ENCODE results near the gene MAOB.
"Not testable (repeated sequence)": the region's sequence is repeated elsewhere in the genome, so short reads cannot be mapped to it uniquely, and the experiment has no call there.

Gene MAOB

DNA sequence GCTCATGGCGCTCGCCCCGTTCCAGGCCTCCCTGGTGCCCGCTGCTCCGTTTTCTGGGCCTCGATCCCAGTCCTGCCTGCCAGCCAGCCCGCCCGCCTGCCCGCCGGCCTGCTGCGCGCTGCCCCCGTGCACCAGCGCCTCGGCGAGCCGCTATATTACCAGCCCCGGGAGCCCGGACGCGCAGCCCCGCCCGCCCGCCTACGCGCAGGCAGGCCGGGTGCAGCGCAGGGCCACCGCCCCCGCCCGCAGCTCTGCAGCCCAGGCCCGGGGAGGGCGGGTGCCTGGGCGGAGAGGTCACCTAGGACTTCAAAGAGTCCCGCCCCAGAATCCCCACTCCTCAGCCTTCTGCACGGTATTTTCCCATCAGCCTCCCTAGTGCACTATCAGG is at the start of gene MAOB:
MAOB (minus strand) TSS at position 157 of the 388 bp plus-strand sequence; CDS start at position 6, 151 bp downstream.
- peak in 28 of 56 donors; percentile 1 to 51 (median 14) for DNase-seq

GRCh38 chrX:43922032-43922431 is 39.8 kb upstream of the MAOB start:
- DNase-seq, result not testable (repeated sequence)

DNA sequence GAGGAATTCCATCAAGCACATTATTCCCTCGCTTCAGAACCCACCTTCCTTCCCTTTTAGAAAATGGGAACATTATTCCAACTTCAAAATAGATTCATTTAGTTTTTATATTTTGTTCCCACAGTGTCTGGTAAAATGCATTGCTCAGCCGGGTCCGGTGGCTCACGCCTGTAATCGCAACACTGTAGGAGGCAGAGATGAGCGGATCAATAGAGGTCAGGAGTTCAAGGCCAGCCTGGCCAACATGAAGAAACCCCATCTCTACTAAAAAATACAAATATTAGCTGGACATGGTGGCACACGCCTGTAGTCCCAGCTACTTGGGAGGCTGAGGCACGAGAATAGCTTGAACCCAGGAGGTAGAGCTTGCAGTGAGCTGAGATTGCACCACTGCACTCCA is 28.5 kb upstream of the MAOB start:
- not testable (repeated sequence) for DNase-seq

GRCh38 chrX:43910012-43910411 is 27.8 kb upstream of the MAOB start:
- DNase-seq, result no peak

- no peak for DNase-seq
Measured at GRCh38 chrX:43909141-43909540, 26.9 kb upstream of the MAOB start.

DNA sequence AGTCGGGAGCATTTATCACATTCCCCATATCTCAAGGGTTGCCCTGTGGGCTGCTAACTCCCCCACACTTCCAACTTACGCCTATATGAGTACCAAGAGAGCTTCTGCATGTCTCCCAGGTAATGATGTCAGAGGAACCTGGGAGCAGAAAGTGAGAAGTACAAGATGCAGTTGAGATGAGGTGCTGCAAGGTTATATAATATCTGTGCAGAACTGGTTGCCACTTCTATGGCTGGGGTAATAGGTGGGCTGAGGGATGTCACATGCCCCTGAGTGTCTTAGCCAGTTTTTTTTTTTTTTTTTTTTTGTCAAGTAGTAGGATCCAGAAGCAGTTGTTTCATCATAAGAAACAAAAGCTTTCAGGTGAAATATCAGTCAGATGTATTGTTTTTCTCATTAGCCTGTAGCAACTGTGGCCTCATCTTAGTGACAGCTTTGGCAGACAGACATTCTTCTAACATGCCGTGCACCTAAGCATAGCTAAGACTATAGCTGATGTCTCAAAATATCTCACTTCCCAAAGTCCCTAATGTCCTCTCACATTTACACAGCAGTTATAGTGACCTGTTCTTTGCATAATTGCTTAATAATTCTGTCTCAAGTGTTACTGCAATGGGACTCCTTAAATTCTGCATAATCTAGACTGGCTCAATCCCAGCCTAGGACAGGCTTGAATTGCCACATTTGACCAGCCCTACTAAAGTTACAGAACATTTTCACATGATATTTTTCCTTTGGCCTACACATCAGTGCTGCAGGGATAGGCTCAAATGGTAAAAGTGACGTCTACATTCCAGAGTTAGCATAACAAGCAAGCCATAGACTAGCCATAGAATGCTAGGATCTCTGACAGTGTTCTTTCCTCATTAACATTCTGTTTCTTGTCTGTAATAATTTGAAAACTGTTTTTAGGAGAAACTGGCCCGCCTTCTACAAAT is 17.9 kb upstream of the MAOB start:
- DNase-seq, result no peak

GRCh38 chrX:43898406-43899035 is 16.3 kb upstream of the MAOB start:
- no peak for DNase-seq

GRCh38 chrX:43897290-43897689 is 15.0 kb upstream of the MAOB start:
- no peak for DNase-seq

- no peak for DNase-seq
Measured at GRCh38 chrX:43892336-43892870, 10.2 kb upstream of the MAOB start.

GRCh38 chrX:43885617-43886016 is 3.4 kb upstream of the MAOB start:
- DNase-seq, result no peak

DNA sequence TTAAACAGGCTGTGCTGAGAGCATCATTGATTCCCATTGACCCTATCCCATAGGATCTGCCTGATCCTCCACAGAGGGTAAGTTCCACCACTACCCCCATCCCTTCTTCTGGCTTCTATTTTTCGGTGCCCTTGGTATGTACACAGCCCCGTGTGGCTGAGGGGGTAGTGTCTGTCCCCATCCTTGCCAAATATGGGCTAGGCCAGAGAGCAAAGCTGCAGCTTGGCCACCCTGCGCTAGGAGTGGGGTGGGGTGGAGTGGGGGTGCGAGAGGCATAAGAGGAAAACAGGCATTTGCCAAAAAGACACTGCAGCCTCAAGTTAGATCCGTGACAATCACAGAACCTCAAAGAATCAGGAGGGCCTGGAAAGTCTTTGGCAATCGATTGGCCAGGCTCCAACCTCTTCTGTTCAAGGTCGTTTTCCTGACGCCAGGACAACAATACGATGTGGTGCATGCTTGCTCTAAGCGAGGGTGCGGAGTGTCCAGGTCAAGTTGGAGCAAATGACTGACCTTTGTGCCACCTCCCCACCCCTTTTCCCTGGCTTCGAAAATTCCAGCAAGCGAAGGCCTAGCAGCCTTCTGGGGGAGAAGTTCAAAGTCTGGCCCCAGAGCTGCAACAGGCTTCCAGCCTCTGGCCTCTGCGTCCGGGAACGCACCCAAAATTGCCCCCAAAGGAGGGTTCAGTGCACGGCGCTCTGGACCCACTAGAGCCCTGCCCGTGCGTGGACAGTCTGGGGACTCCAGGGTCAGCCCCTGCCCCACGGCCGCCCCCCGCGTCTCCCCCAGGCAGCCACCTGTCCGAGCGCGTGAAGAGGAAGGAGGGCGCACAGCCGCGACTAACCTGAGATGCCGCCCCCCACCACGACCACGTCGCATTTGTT is 598 bp downstream of the MAOB start:
- peak in 4 of 56 donors; percentile 16 to 36 (median 22) for DNase-seq

DNA sequence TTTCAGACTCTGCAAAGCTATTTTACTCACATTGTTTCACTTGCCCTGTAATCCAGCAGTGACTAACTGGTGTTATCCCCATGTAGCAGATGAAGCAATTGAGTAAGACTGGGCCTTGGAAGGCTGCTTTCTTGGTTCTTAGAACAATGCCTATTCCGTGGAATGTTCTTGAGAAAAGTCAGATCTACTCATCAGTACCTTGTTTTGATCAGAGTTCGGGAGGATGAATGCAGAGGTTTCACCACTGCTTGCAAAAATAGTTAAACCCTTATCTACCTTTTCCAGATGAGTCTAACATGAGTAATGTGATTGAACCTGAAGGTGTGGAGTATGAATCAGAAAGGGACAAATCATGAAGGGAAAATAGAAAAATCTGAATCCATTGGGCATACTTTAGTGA is 1.8 kb downstream of the MAOB start:
- DNase-seq, result no peak

DNA sequence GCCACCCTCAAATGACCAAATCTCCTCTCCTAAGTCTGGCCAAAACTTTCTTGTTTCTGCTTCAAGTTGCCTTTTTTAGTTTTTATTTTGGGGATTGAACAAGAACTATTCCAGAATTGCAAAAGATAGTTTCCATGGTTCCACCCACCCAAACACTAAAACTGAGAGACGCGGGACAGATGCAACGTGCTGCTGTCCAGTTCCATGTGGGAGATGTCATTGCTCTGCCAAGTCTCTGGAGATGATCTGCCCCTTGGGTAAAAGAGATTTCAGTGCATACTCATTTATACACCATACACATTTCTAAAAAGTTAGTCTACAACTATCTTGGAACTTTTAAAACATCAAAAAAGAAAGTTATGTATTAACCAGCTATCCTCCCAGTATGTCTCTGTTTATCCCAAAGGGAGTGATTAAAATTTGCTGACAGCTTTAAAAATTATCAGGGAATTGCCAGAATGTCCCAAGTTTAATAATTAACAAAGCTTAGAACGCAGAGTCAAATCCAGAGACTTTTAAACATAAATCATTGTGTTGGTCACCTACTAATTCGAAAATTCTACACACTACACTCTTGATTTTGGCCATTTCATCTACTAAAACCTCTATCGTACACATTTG is 3.2 kb downstream of the MAOB start:
- no peak for DNase-seq

DNA sequence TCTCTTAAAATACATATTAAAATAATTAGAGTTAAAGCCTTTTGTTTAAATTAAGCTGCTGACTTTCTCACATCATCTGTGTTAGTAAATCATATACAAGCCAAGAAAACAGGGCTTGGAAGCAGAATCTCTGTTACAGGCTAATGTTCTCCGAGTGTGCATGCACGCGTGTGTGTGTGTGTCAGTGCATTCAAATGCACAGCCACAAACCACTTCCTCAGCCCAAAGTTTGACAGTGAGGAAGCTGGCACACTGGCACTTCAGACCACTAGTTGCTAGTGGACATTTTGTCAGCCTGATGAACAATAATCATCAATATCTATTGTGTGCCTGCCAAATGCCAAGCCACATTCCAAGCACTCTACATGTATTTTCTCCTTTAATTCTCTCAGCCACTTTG is 5.6 kb downstream of the MAOB start:
- DNase-seq, result no peak

GRCh38 chrX:43870758-43871419 is 11.4 kb downstream of the MAOB start:
- DNase-seq, result no peak

DNA sequence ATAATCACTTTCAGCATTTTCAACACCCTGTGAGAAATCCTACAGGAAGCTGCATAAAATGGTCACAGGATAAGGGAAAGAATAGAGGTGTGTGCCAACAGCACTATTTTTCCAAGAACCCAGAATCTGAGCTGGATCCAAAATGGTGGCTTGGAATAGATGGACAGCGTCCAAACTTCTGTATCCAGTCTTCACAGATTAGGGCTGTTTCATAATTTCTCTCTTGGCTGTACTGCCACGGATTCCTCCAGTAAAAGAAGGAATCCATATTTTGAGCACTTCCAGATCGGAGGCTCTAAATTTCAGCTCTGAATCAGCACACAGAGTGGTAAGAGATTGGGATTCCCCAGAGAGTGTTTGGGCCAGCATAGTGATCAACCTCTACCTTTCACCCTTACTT is 12.2 kb downstream of the MAOB start:
- no peak for DNase-seq

DNA sequence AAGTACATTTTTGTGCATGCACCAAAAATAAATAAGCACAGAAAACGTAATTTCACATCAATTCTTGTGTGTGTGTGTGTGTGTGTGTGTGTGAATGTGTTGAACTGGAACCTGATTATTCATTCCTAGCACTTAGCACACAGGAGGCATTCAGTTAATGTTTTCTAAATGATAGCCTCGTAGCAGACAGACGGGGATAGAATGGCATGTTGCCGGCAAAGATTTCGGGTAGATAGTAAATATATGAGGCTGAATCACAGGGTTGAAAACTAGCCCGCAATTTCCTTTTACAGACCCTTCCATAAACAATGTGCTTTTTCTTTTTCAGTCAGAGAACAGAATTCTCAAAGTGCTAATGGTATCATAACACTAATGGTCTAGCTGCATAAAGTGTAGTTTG is 13.5 kb downstream of the MAOB start:
- DNase-seq, result no peak

- no peak for DNase-seq
Measured at GRCh38 chrX:43866423-43866822, 15.8 kb downstream of the MAOB start.

- DNase-seq, result no peak
Measured at GRCh38 chrX:43865791-43866190, 16.5 kb downstream of the MAOB start.

GRCh38 chrX:43862434-43862833 is 19.8 kb downstream of the MAOB start:
- DNase-seq, result no peak
